OCI-LY7 (cell line): ENCODE measurements around the gene NDUFAF4.

ENCODE experiments used
- EZH2phosphoT487 ChIP-seq: fragments of 200-600 bp; sonication (generic); IDR thresholded peaks from 2 replicates; pipeline ENCODE4 v1.6.1; 2018; ENCODE audit warnings: low read depth, borderline replicate concordance, mild to moderate bottlenecking, mixed run types, antibody characterized with exemption, low read length, moderate library complexity, mixed read lengths
- TF ChIP-seq, protein P1 (sequence below): fragments of 200-600 bp; sonication (generic); conservative IDR thresholded peaks from 2 replicates; pipeline ENCODE4 v1.5.1; 2014; ENCODE audit warnings: mild to moderate bottlenecking, antibody characterized with exemption, low read length, moderate library complexity, mixed read lengths

DNA sequence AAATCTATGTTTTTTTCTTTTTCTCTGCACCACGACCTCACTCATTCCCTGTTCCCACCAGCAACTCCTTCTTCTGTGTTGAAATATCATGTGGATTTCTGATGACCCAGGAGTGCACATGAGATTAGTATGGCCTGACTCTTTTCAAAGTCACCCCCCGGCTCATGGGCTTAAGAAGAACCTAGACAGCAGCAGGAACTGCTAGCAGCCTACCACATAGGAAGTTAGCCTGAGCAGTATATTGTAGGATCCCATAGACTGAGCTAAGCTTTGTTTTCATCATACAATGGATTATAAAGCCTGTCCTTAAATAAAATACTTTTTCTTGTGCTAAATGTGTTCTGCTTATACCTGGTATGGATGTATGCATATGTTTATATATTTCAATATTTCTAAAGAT lies 33.5 kb upstream of the NDUFAF4 start:
- TF ChIP-seq, protein P1, sequence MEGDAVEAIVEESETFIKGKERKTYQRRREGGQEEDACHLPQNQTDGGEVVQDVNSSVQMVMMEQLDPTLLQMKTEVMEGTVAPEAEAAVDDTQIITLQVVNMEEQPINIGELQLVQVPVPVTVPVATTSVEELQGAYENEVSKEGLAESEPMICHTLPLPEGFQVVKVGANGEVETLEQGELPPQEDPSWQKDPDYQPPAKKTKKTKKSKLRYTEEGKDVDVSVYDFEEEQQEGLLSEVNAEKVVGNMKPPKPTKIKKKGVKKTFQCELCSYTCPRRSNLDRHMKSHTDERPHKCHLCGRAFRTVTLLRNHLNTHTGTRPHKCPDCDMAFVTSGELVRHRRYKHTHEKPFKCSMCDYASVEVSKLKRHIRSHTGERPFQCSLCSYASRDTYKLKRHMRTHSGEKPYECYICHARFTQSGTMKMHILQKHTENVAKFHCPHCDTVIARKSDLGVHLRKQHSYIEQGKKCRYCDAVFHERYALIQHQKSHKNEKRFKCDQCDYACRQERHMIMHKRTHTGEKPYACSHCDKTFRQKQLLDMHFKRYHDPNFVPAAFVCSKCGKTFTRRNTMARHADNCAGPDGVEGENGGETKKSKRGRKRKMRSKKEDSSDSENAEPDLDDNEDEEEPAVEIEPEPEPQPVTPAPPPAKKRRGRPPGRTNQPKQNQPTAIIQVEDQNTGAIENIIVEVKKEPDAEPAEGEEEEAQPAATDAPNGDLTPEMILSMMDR = no peak
- no peak for TF ChIP-seq EZH2phosphoT487
